Neural progenitor cell (in vitro differentiated cells): ENCODE data around the gene WDR54. TPM values are rescaled to one million over a fixed set of nuclear protein-coding genes. Genes with fewer than 3 reads are reported as not detected.

Experiments
- DNase-seq: peaks from one replicate; pipeline ENCODE4 v3.0.0-alpha.2; 2016; ENCODE audit warnings: low spot score
- H2AFZ ChIP-seq: fragments of 200-600 bp; sonication (generic); replicated peaks from 2 replicates; pipeline ENCODE4 v1.6.1; 2016; ENCODE audit warnings: antibody characterized with exemption
- H3F3A ChIP-seq: fragments of 200-600 bp; sonication (generic); 2 replicates; pipeline ENCODE4 v1.6.1; 2016; ENCODE audit warnings: antibody characterized with exemption, low read depth
- H3K27ac ChIP-seq: fragments of 200-600 bp; sonication (generic); 2 replicates; pipeline ENCODE4 v1.5.1; 2016; ENCODE audit warnings: mild to moderate bottlenecking
- H3K27me3 ChIP-seq: fragments of 200-600 bp; sonication (generic); 2 replicates; pipeline ENCODE4 v1.6.1; 2016; ENCODE audit warnings: mild to moderate bottlenecking, moderate library complexity
- H3K36me3 ChIP-seq: fragments of 200-600 bp; sonication (generic); 2 replicates; pipeline ENCODE4 v1.5.1; 2016
- H3K4me1 ChIP-seq: fragments of 200-600 bp; sonication (generic); 2 replicates; pipeline ENCODE4 v1.6.1; 2016; ENCODE audit warnings: mixed run types
- H3K4me2 ChIP-seq: fragments of 200-600 bp; sonication (generic); 2 replicates; pipeline ENCODE4 v1.6.1; 2016
- H3K4me3 ChIP-seq: fragments of 200-600 bp; sonication (generic); 2 replicates; pipeline ENCODE4 v1.5.1; 2016
- H3K79me2 ChIP-seq: fragments of 200-600 bp; sonication (generic); 2 replicates; pipeline ENCODE4 v1.6.1; 2016; ENCODE audit warnings: low read depth
- H3K9ac ChIP-seq: fragments of 200-600 bp; sonication (generic); 2 replicates; pipeline ENCODE4 v1.6.1; 2016
- H3K9me3 ChIP-seq: fragments of 200-600 bp; sonication (generic); 2 replicates; pipeline ENCODE4 v1.5.1; 2016; ENCODE audit warnings: low read depth
- H4K20me1 ChIP-seq: fragments of 200-600 bp; sonication (generic); 2 replicates; pipeline ENCODE4 v1.6.1; 2016; ENCODE audit warnings: low read depth
- H3K27ac Mint-ChIP-seq: 3 replicates; pipeline ENCODE4 v1.8.0; 2021; ENCODE audit warnings: mixed read lengths
- H3K27me3 Mint-ChIP-seq: 2 replicates; pipeline ENCODE4 v1.8.0; 2022; ENCODE audit warnings: low read depth, mild to moderate bottlenecking, inconsistent platforms, moderate library complexity, mixed read lengths; ENCODE audit not compliant: insufficient read depth
- H3K36me3 Mint-ChIP-seq: 3 replicates; pipeline ENCODE4 v1.8.0; 2021; ENCODE audit warnings: mixed read lengths
- H3K4me1 Mint-ChIP-seq: 3 replicates; pipeline ENCODE4 v1.8.0; 2021; ENCODE audit warnings: mixed read lengths
- H3K4me3 Mint-ChIP-seq: 3 replicates; pipeline ENCODE4 v1.8.0; 2021; ENCODE audit warnings: mild to moderate bottlenecking, moderate library complexity, mixed read lengths
- H3K9me3 Mint-ChIP-seq: 3 replicates; pipeline ENCODE4 v1.8.0; 2020; ENCODE audit warnings: mixed read lengths
- EZH2 ChIP-seq: fragments of 200-600 bp; sonication (generic); IDR thresholded peaks from 2 replicates; pipeline ENCODE4 v1.6.1; 2017; ENCODE audit warnings: antibody characterized with exemption, mild to moderate bottlenecking, moderate library complexity
- EZH2phosphoT487 ChIP-seq: fragments of 200-600 bp; sonication (generic); IDR thresholded peaks from 2 replicates; pipeline ENCODE4 v1.6.1; 2017; ENCODE audit warnings: antibody characterized with exemption
- total RNA-seq: library from RNA; depleted of rRNA; stranded (reverse); fragments of >200 nt; gene quantifications from 2 replicates; pipeline ENCODE4 v1.2.3, GENCODE V29; 2015; ENCODE audit warnings: low replicate concordance
- TF ChIP-seq, protein P1 (sequence below): fragments of 200-600 bp; sonication (generic); IDR thresholded peaks from 2 replicates; pipeline ENCODE4 v1.5.1; 2017; ENCODE audit warnings: antibody characterized with exemption, mild to moderate bottlenecking

The WDR54 gene
- total RNA-seq, 1 donor from 2014 or later: 88.1 TPM

DNA sequence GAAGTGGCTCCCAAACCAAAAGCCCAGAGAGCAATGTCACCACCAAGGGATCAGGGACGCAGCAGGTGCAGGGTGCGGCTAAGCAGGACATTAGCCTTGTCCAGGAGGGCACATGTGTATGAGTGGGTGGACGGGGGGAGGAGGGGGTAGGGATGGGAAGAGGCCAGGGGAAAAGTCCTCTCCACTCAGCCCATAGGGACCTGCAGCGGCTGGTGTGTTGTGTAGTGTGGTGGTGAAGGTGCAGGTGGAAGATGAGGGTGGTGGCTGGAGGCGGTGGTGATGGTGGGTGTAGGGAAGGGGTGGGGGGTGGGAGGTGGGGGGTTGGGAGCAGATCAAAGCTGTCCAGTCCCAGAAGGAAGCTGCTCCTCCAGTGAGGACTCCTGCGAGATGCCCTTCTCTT lies 3.8 kb upstream of the WDR54 start:
- H3K4me3 Mint-ChIP-seq: no peak overlapping the region
- Histone ChIP-seq H3K27me3 (peaks cover 7% of the 10 kb centered on the region), H3F3A (peaks cover 15% of the 10 kb centered on the region), H3K4me3 (no peak overlapping the region), H3K4me2 (no peak overlapping the region), H3K27ac (no peak overlapping the region), H3K79me2 (peaks cover 9% of the 10 kb centered on the region), H3K9ac (no peak overlapping the region), H4K20me1 (no peaks in the 10 kb centered on the region), H3K9me3 (no peaks in the 10 kb centered on the region), H2AFZ (no peak overlapping the region), H3K36me3 (no peaks in the 10 kb centered on the region), H3K4me1 (no peaks in the 10 kb centered on the region)
- peaks cover 1% of the 10 kb centered on the region for H3K36me3 Mint-ChIP-seq
- no peak overlapping the region for H3K27ac Mint-ChIP-seq
- no peak for DNase-seq
- peaks cover 14% of the 10 kb centered on the region for H3K4me1 Mint-ChIP-seq
- H3K27me3 Mint-ChIP-seq: peaks cover 14% of the 10 kb centered on the region
- TF ChIP-seq EZH2 (no peak), EZH2phosphoT487 (no peak)
- TF ChIP-seq, protein P1, sequence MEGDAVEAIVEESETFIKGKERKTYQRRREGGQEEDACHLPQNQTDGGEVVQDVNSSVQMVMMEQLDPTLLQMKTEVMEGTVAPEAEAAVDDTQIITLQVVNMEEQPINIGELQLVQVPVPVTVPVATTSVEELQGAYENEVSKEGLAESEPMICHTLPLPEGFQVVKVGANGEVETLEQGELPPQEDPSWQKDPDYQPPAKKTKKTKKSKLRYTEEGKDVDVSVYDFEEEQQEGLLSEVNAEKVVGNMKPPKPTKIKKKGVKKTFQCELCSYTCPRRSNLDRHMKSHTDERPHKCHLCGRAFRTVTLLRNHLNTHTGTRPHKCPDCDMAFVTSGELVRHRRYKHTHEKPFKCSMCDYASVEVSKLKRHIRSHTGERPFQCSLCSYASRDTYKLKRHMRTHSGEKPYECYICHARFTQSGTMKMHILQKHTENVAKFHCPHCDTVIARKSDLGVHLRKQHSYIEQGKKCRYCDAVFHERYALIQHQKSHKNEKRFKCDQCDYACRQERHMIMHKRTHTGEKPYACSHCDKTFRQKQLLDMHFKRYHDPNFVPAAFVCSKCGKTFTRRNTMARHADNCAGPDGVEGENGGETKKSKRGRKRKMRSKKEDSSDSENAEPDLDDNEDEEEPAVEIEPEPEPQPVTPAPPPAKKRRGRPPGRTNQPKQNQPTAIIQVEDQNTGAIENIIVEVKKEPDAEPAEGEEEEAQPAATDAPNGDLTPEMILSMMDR: no peak
- no peaks in the 10 kb centered on the region for H3K9me3 Mint-ChIP-seq

DNA sequence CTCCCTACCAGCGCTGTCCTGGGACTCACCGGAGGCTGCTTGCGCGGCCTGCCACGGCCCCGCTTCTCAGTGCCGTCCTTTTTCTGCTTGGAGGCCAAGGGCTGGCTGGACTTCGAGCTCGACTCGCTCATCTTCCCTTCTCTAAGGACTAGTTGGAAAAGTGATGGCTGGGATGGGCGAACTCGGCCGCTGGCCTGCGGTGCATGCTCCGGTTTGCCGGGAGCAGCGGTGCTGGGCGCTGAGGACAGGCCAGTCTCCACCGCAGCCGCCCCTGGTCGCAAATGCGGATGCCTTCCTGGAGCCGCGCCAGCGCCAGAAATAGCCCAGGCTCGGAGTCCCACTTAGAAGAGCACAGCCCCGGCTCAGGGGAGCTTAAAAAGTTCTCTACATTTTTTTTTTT lies 3.2 kb upstream of the WDR54 start:
- no peak overlapping the region for H3K4me3 ChIP-seq
- H3K9me3 Mint-ChIP-seq: no peaks in the 10 kb centered on the region
- DNase-seq: no peak
- H3K4me2 ChIP-seq: no peak overlapping the region
- peaks cover 15% of the 10 kb centered on the region for H3K79me2 ChIP-seq
- no peak overlapping the region for H3K27ac Mint-ChIP-seq
- H3K9me3 ChIP-seq: no peaks in the 10 kb centered on the region
- H3K27me3 Mint-ChIP-seq: peaks cover 16% of the 10 kb centered on the region
- H3K27me3 ChIP-seq: peaks cover 7% of the 10 kb centered on the region
- no peaks in the 10 kb centered on the region for H3K4me1 ChIP-seq
- no peak overlapping the region for H3K4me3 Mint-ChIP-seq
- no peak overlapping the region for H3K9ac ChIP-seq
- no peaks in the 10 kb centered on the region for H3K36me3 ChIP-seq
- H3K27ac ChIP-seq: no peak overlapping the region
- TF ChIP-seq, protein P1: no peak
- TF ChIP-seq EZH2 (no peak), EZH2phosphoT487 (no peak)
- peaks cover 18% of the 10 kb centered on the region for H3K4me1 Mint-ChIP-seq
- peaks cover 4% of the 10 kb centered on the region for H3K36me3 Mint-ChIP-seq
- H3F3A ChIP-seq: peaks cover 15% of the 10 kb centered on the region
- H2AFZ ChIP-seq: no peak overlapping the region
- no peaks in the 10 kb centered on the region for H4K20me1 ChIP-seq

DNA sequence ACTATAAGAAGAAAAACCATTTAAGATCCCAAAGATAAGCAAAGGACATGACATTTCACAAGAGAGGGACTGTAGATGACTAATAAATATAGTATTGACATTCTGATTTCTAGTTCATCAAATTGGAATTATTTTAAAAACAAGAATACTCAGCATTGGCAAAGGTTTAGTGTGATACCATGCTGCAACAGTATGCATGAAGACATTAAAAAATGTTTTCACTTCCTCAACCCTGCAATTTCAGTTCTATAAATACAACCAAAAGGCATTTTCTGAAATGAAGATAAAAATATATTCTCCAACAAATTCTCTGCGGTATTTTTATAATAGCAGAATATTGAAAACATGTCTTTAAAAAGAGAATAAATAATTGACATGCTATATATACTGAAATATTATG lies 2.2 kb upstream of the WDR54 start:
- Histone ChIP-seq H4K20me1 (no peaks in the 10 kb centered on the region), H3K9ac (no peak overlapping the region), H3K4me2 (no peak overlapping the region), H3K27ac (no peak overlapping the region), H2AFZ (no peak overlapping the region), H3K36me3 (no peaks in the 10 kb centered on the region), H3K9me3 (no peaks in the 10 kb centered on the region), H3K4me1 (no peaks in the 10 kb centered on the region), H3K79me2 (peaks cover 16% of the 10 kb centered on the region), H3F3A (peaks cover 15% of the 10 kb centered on the region), H3K4me3 (no peak overlapping the region), H3K27me3 (peaks cover 7% of the 10 kb centered on the region)
- H3K27me3 Mint-ChIP-seq: peaks cover 16% of the 10 kb centered on the region
- H3K9me3 Mint-ChIP-seq: no peaks in the 10 kb centered on the region
- no peak overlapping the region for H3K27ac Mint-ChIP-seq
- H3K36me3 Mint-ChIP-seq: peaks cover 10% of the 10 kb centered on the region
- TF ChIP-seq EZH2: no peak
- TF ChIP-seq, protein P1: no peak
- TF ChIP-seq EZH2phosphoT487: no peak
- H3K4me1 Mint-ChIP-seq: peaks cover 26% of the 10 kb centered on the region
- H3K4me3 Mint-ChIP-seq: no peak overlapping the region
- no peak for DNase-seq
